A549 (cell line): Measurements from ENCODE around the gene KLRF1.

Source experiments
- CEBPB ChIP-seq, 2 experiments: fragments of >200 bp in 1 of 2; sonication (Bioruptor Twin) in 1 of 2; formaldehyde crosslinking in 1 of 2; IDR thresholded peaks; 2 replicates each; pipeline ENCODE4 v1.6.1; 2012 to 2016
- CTCF ChIP-seq: fragments of >200 bp; sonication (Bioruptor Twin); formaldehyde crosslinking; IDR thresholded peaks from 3 replicates; pipeline ENCODE4 v1.5.1; 2016
- EP300 ChIP-seq, 2 experiments: fragments of >200 bp; sonication (Bioruptor Twin); formaldehyde crosslinking; IDR thresholded peaks; 2 replicates in 1 of 2; 3 replicates in 1 of 2; pipeline ENCODE4 v1.6.1; 2016 to 2017
- HOXA7 ChIP-seq: fragments of 250-450 bp; sonication (Bioruptor Pico); IDR thresholded peaks from 2 replicates; pipeline ENCODE4 v1.5.0; 2020; ENCODE audit warnings: mild to moderate bottlenecking, moderate library complexity
- MYC ChIP-seq: IDR thresholded peaks from 2 replicates; pipeline ENCODE4 v1.6.1; 2012; ENCODE audit warnings: mild to moderate bottlenecking, inconsistent platforms, low read length, improper control_type of control experiment, borderline replicate concordance
- NFE2L2 ChIP-seq: fragments of 150-350 bp; conservative IDR thresholded peaks from 2 replicates; pipeline ENCODE4 v1.6.1; 2014; ENCODE audit warnings: low read length
- POLR2A ChIP-seq: IDR thresholded peaks from 2 replicates; pipeline ENCODE4 v1.6.1; 2012; ENCODE audit warnings: mild to moderate bottlenecking, low read length
- SMC3 ChIP-seq: fragments of >200 bp; sonication (Bioruptor Twin); formaldehyde crosslinking; IDR thresholded peaks from 3 replicates; pipeline ENCODE4 v1.6.1; 2018; ENCODE audit warnings: inconsistent platforms

- TF ChIP-seq CEBPB (IDR thresholded peaks at IDR 0.05) (no peak), SMC3 (no peak), POLR2A (no peak), EP300 (IDR thresholded peaks at IDR 0.05) (no peak), CTCF (no peak), HOXA7 (CRISPR knock-in tag) (no peak), MYC (no peak), NFE2L2 (no peak)
Observed at GRCh38 chr12:9869307-9870161, 42.3 kb downstream of the KLRF1 start, which contains the start of gene CLEC2B.
